ENCODE results near the gene PTBP3.

DNA sequence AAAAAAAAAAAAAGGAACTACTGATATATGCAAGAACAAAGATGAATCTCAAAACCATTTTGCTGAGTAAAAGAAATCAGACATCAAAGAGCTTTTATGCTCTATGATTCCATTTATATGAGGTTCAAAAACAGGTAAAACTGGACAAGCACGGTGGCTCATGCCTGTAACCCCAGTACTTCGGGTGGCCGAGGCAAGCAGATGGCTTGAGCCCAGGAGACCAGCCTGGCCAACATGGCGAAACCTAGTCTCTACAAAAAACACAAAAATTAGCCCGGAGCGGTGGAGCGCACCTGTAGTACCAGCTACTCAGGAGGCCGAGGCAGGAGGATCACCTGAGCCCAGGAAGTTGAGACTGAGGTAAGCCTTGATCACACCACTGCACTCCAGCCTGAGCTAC, 7.8 kb downstream of the PTBP3 start:
- TF ChIP-seq POLR2AphosphoS5 (IDR thresholded peaks at IDR 0.05; ENCODE audit: borderline replicate concordance, low read depth, low read length), result no peak
- TF ChIP-seq EZH2 (IDR thresholded peaks at IDR 0.05), result no peak
- no peak for TF ChIP-seq FOXP2 (optimal IDR thresholded peaks at IDR 0.05; ENCODE audit: control extremely low read depth, extremely low read length, insufficient read depth)
